B cell (primary cell): ENCODE measurements around the gene RANBP3. TPM values are rescaled to one million over a fixed set of nuclear protein-coding genes. Genes with fewer than 3 reads are reported as not detected.

Source experiments
- ATAC-seq: fragments of 200-7000 bp; cut with Tn5 transposase; one replicate; pipeline ENCODE4 v1.10.0; 2021; ENCODE audit warnings: low read depth, mild to moderate bottlenecking, moderate number of reproducible peaks, moderate library complexity
- CTCF ChIA-PET: fragments of 350-600 bp; sonication (Branson Sonifier 250); formaldehyde crosslinking; loops from one replicate; lab custom pipeline; 2021; ENCODE audit warnings: antibody characterized with exemption, inconsistent platforms; lab: Charles Lee
- POLR2A ChIA-PET: fragments of 350-600 bp; sonication (Branson Sonifier 250); formaldehyde crosslinking; loops from one replicate; lab custom pipeline; 2021; ENCODE audit warnings: antibody characterized with exemption; lab: Charles Lee
- DNase-seq: peaks from one replicate; pipeline ENCODE4 v3.0.0; 2013
- H2AFZ ChIP-seq: 2 replicates; pipeline ENCODE4 v1.6.1; 2012; ENCODE audit warnings: mild to moderate bottlenecking, low read depth, low read length; ENCODE audit not compliant: insufficient read depth, poor library complexity, severe bottlenecking
- H3K27ac ChIP-seq, 2 donors: 1 replicate in 1 of 2; 2 replicates in 1 of 2; pipeline ENCODE4 v1.5.1; 2012 to 2013; ENCODE audit warnings: low read length in 2 of 2, mild to moderate bottlenecking in 2 of 2, moderate library complexity in 1 of 2
- H3K27me3 ChIP-seq, 4 experiments: fragments of 200-600 bp in 1 of 4; sonication (generic) in 1 of 4; replicated peaks in 1 of 4; 1 replicate in 2 of 4; 2 replicates in 2 of 4; pipeline versions ENCODE4 v1.6.1 to v1.7.0; 2013 to 2016; ENCODE audit warnings: low read length in 3 of 4, mild to moderate bottlenecking in 2 of 4, mixed read lengths in 1 of 4, moderate library complexity in 1 of 4; ENCODE audit not compliant: insufficient read depth in 4 of 4, control insufficient read depth in 3 of 4; ENCODE audit errors: control extremely low read depth in 1 of 4
- H3K36me3 ChIP-seq, 2 experiments: replicated peaks in 1 of 2; 1 replicate in 1 of 2; 2 replicates in 1 of 2; pipeline versions ENCODE4 v1.6.1 to v1.7.1; 2013; ENCODE audit warnings: low read length in 1 of 2; ENCODE audit not compliant: insufficient read depth in 2 of 2, control insufficient read depth in 1 of 2; ENCODE audit errors: control extremely low read depth in 1 of 2, extremely low read depth in 1 of 2
- H3K4me1 ChIP-seq, 2 donors: fragments of 200-600 bp in 1 of 2; sonication (generic) in 1 of 2; 1 replicate in 1 of 2; 2 replicates in 1 of 2; pipeline versions ENCODE4 v1.5.1 to v1.6.1; 2013 to 2017; ENCODE audit warnings: low read length in 2 of 2; ENCODE audit not compliant: control insufficient read depth in 2 of 2, insufficient read depth in 2 of 2
- H3K4me2 ChIP-seq: replicated peaks from 2 replicates; pipeline ENCODE3; 2012; ENCODE audit warnings: mild to moderate bottlenecking, low read depth, low read length; ENCODE audit not compliant: poor library complexity, severe bottlenecking
- H3K4me3 ChIP-seq, 5 experiments: fragments of 200-600 bp in 1 of 5; sonication (generic) in 1 of 5; 1 replicate in 3 of 5; 2 replicates in 2 of 5; pipeline versions ENCODE4 v1.5.1 to v1.7.0; 2011 to 2016; ENCODE audit warnings: low read length in 4 of 5, mild to moderate bottlenecking in 4 of 5, low read depth in 2 of 5, control low read depth in 1 of 5, moderate library complexity in 1 of 5; ENCODE audit not compliant: insufficient read depth in 1 of 5; ENCODE audit errors: control extremely low read depth in 1 of 5, extremely low read depth in 1 of 5
- H3K79me2 ChIP-seq: fragments of 200-600 bp; sonication (generic); one replicate; pipeline ENCODE4 v1.6.0; 2016; ENCODE audit warnings: low read length; ENCODE audit not compliant: control insufficient read depth, insufficient read depth
- H3K9ac ChIP-seq: fragments of 200-600 bp; sonication (generic); 2 replicates; pipeline ENCODE4 v1.6.1; 2017; ENCODE audit warnings: mild to moderate bottlenecking, low read length, moderate library complexity
- H3K9me3 ChIP-seq, 3 donors: one replicate each; pipeline versions ENCODE4 v1.6.1 to v1.7.1; 2013; ENCODE audit warnings: low read length in 2 of 3; ENCODE audit not compliant: control insufficient read depth in 2 of 3, insufficient read depth in 1 of 3; ENCODE audit errors: control extremely low read depth in 1 of 3
- H4K20me1 ChIP-seq: 2 replicates; pipeline ENCODE4 v1.6.0; 2012; ENCODE audit warnings: mild to moderate bottlenecking, low read length; ENCODE audit not compliant: insufficient read depth, control insufficient read depth, poor library complexity, severe bottlenecking
- H3K27ac Mint-ChIP-seq: one replicate; pipeline ENCODE4 v1.8.0; 2021; ENCODE audit warnings: mixed read lengths
- H3K27me3 Mint-ChIP-seq: one replicate; pipeline ENCODE4 v1.8.0; 2021; ENCODE audit warnings: mixed read lengths
- H3K4me1 Mint-ChIP-seq: one replicate; pipeline ENCODE4 v1.8.0; 2021; ENCODE audit warnings: mixed read lengths
- H3K4me3 Mint-ChIP-seq: one replicate; pipeline ENCODE4 v1.8.0; 2021; ENCODE audit warnings: mixed read lengths
- H3K9me3 Mint-ChIP-seq: one replicate; pipeline ENCODE4 v1.8.0; 2022; ENCODE audit warnings: mixed read lengths; ENCODE audit not compliant: insufficient read depth
- CTCF ChIP-seq: fragments of 200-600 bp; IDR thresholded peaks from one replicate; pipeline ENCODE4 v1.8.0; 2022; ENCODE audit warnings: antibody characterized with exemption, mild to moderate bottlenecking
- EZH2 ChIP-seq: IDR thresholded peaks from 2 replicates; pipeline ENCODE4 v1.6.1; 2012; ENCODE audit warnings: borderline replicate concordance, low read depth, mild to moderate bottlenecking, moderate library complexity, low read length; ENCODE audit not compliant: insufficient read depth, poor library complexity, severe bottlenecking
- WGBS: methylation state at CpG from one replicate; pipeline ENCODE4 v1.1.5; 2013; ENCODE audit warnings: missing lambda C conversion rate; ENCODE audit not compliant: insufficient coverage; 5-methylcytosine and 5-hydroxymethylcytosine counted together
- intact Hi-C: fragments of 100-400 bp; cut with micrococcal nuclease; formaldehyde crosslinking; loops from one replicate; pipeline ENCODE4 v1.10.0; 2022
- polyA plus RNA-seq: library from polyadenylated mRNA; depleted of rRNA; stranded (reverse); fragments of >200 nt; gene quantifications from 2 replicates; pipeline ENCODE4 v1.2.3, GENCODE V29; 2012
- total RNA-seq, 2 donors: library from RNA; stranded (reverse); fragments of 120-200 nt in 1 of 2; gene quantifications; 1 replicate in 1 of 2; 2 replicates in 1 of 2; pipeline versions ENCODE4 v1.2.3 to v1.2.4, GENCODE V29; 2013 to 2022

RANBP3 gene
- total and polyA plus RNA-seq, 2 donors (not counting 1 experiment from before 2014, with no cell fraction given), result 86.7 to 91.7 TPM

- WGBS, result 100% methylated on average over 5 of the region's 18 CpGs
- no peak overlapping the region for H3K4me3 Mint-ChIP-seq
- DNase-seq, result no peak
- peaks cover 5% of the 10 kb centered on the region for H4K20me1 ChIP-seq
- CTCF ChIA-PET, result no interaction called here
- H3K27me3 Mint-ChIP-seq, result no peaks in the 10 kb centered on the region
- POLR2A ChIA-PET, result no interaction called here
- TF ChIP-seq CTCF (no peak), EZH2 (no peak)
- no peak overlapping the region for H3K4me3 ChIP-seq
- H3K4me1 ChIP-seq, result peaks cover 0 to 16% of the 10 kb centered on the region in 2 donors
- peaks cover 13% of the 10 kb centered on the region for H3K4me1 Mint-ChIP-seq
- H3K36me3 ChIP-seq, result peaks cover 0 to 93% of the 10 kb centered on the region in 2 experiments
- no peak overlapping the region for H3K27ac Mint-ChIP-seq
- no peaks in the 10 kb centered on the region for H3K9me3 ChIP-seq
- no peak for ATAC-seq
- H3K27ac ChIP-seq, result no peak overlapping the region
- H3K9me3 Mint-ChIP-seq, result no peaks in the 10 kb centered on the region
- H3K79me2 ChIP-seq, result peaks cover 2% of the 10 kb centered on the region
- H3K27me3 ChIP-seq, result no peaks in the 10 kb centered on the region
- H2AFZ ChIP-seq, result no peak overlapping the region
- H3K4me2 ChIP-seq, result no peak overlapping the region
- intact Hi-C loops, result no loop called here
- no peak overlapping the region for H3K9ac ChIP-seq
Observed at GRCh38 chr19:5925830-5926427, 52.0 kb downstream of the RANBP3 start.

GRCh38 chr19:5923356-5923755 is 54.6 kb downstream of the RANBP3 start:
- H3K9ac ChIP-seq, result no peak overlapping the region
- H3K4me3 ChIP-seq, result no peak overlapping the region
- ChIA-PET CTCF (interaction anchor here (1.4 kb wide), 1 partner anchor 44 kb away, joined by 3 read pairs; no protein-coding TSS in a partner anchor), POLR2A (no interaction called here)
- no peaks in the 10 kb centered on the region for H3K27me3 ChIP-seq
- no peak overlapping the region for H3K4me2 ChIP-seq
- H3K4me1 Mint-ChIP-seq, result peaks cover 11% of the 10 kb centered on the region
- H3K4me3 Mint-ChIP-seq, result no peak overlapping the region
- H3K36me3 ChIP-seq, result peaks cover 0 to 81% of the 10 kb centered on the region in 2 experiments
- no peaks in the 10 kb centered on the region for H3K27me3 Mint-ChIP-seq
- H3K27ac ChIP-seq, result no peak overlapping the region
- DNase-seq, result no peak
- no peak overlapping the region for H3K27ac Mint-ChIP-seq
- no peak for ATAC-seq
- H3K9me3 ChIP-seq, result no peaks in the 10 kb centered on the region
- TF ChIP-seq CTCF (no peak), EZH2 (no peak)
- H3K79me2 ChIP-seq, result no peaks in the 10 kb centered on the region
- no peak overlapping the region for H2AFZ ChIP-seq
- intact Hi-C loops, result no loop called here
- H3K9me3 Mint-ChIP-seq, result no peaks in the 10 kb centered on the region
- no peaks in the 10 kb centered on the region for H4K20me1 ChIP-seq
- 98% methylated on average over 16 of the region's 16 CpGs for WGBS
- peaks cover 0 to 15% of the 10 kb centered on the region in 2 donors for H3K4me1 ChIP-seq
